Endothelial cell of hepatic sinusoid (primary cell): ENCODE measurements around the gene STAB2.
"Not testable (repeated sequence)": the region's sequence is repeated elsewhere in the genome, so short reads cannot be mapped to it uniquely, and the experiment has no call there.

ENCODE experiments used
- in situ Hi-C: cut with HindIII; loops from 2 replicates; pipeline ENCODE4 v1.10.0; 2017; ENCODE audit warnings: low sequenced_read_pairs

The STAB2 gene

DNA sequence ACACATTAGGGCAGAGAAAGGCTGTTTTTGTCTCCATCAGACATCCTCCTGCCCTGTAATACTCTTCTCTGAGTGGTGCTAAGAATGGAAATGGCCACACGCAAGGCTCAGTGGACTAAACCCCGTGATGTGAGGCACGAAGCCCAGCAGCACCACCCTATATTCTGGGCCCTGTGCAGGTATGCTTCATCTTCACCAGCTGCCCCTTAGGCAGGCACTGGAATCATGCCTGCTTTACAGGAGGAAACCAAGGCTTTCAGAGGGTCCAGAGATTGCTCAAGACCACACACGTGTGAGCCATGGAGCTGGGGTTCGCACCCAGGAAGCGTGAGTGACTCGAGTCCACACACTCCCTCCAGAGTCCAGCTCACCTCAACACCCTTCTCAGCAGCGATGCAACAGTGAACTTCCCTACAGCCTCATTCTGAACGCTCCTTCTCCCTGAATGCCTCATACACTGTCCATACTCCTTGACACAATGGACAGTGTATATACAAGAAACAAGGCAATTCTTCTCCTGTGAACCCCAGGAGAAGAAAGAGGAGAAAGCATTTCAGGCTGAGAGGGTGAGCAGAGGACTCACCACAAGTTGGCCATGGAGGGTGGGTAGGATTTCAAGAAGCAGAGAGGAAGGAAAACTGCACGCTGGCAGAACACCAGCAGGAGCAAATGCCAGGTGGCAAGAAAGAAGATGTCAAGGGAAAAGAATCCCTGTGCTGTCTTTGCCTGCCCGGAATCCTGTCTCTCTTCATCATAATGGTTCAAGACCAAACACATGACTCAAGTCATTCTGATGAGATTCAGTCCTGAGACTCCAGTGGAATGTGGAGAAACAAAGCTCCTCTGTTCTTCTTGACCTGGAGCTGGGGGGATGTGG lies 214.9 kb downstream of the STAB2 start:
- in situ Hi-C loops, result no loop called here

DNA sequence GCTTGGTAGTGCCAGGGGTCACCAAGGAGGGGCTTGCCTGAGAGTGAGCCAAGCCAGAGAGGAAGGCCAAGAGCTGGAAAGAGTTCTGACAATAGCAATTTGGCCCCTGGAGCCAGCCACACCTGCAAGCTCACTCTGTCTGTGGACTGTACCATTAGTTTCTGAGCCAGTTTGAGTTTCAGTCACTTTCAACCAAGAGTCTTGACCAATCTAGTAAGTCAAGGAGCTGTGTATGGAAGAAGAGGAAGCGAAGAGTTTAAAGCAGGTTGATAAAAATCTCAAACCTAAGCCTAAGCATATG lies 215.5 kb downstream of the STAB2 start:
- in situ Hi-C loops, result no loop called here

DNA sequence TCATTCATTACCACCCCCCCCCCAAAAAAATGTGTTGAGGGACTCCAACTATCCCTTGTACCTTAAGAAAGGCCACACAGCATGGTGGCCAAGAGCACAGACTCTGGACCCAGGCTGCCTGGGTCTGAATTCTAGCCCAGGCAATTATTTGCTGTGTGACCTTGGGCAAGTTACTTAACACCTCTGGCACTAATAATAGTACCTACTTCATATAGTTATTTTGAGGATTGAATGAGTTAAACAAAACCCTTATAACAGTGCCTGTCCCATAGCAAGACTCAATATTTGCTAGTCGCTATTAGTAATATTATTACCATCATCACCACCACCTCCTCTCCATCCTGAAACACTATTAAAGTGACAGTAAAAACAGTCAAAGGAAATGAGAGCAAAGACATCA lies 216.8 kb downstream of the STAB2 start:
- in situ Hi-C loops, result no loop called here

DNA sequence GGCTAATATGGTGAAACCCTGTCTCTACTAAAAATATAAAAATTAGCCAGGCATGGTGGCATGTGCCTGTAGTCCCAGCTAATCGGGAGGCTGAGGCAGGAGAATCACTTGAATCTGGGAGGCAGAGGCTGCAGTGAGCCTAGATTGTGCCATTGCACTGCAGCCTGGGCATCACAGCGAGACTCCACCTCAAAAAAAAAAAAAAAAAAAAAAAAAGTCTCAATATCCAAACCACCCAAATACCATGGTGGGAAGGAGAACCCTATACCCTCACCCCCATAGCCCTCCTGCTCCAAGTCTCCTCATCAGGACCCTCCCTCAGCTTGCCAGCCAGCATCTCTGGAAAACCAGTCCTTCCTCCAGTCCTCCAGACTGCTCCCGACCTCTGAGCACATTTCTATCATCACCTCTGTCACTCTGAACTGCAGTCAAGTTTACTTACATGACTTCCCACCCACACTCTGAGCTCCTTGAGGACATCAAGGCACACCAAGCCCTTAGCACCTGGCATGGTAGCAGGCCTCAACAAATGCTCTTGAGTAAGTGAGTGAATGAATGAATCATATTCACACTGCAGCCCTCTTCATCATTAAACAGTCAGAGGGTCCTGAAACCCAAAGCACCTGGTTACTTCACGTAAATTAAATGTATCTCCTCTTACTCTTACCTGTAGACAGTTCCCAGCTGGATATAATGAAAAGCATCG lies 218.7 kb downstream of the STAB2 start:
- in situ Hi-C loops, result no loop called here

DNA sequence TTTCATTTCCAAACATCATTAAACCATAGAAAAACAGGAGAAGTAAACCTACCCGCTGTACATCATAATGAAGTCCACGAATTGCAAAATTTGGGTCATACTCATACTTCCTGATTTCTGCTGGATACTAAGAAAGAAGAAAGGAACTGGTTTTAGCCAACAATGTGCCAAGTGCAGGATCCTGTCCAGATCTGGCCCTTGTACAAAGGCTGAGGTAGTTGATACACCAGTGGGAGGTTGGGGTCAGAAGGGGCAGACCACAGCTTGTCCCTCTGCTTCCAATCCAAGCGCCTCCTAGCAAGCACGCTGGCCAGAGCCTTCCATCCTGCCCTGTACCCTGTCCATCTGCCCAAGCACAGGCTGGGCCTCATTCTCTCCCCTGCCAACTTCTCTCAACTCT lies 219.7 kb downstream of the STAB2 start:
- in situ Hi-C loops, result no loop called here

DNA sequence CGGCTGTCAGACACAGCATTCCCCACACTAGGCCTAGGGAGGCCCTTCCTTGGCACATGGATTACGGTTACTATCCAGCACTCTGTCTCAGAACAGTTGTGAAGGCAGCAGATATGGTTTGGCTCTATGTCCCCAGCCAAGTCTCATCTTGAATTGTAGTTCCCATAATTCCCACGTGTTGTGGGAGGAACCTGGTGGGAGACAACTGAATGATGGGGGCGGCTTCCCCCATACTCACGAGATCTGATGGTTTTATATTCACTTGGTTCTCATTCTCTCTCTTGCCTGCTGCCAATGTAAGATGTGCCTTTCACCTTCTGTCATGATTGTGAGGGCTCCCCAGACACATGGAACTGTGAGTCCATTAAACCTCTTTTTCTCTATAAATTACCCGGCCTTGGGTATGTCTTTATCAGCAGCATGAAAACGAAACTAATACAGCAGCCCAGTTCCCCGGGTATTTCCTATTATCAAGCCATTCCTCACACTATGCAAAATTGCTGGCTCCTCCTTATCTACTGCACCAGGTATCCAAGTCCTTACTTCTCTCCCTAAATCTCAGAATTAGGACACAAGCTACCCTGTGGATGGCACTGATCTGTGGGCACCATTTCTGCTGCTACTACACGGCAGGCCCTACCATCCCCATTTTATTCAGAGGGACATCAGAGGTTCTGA lies 220.6 kb downstream of the STAB2 start:
- in situ Hi-C loops, result no loop called here

- in situ Hi-C loops, result no loop called here
Observed at GRCh38 chr12:103808239-103808880, 221.3 kb downstream of the STAB2 start.

GRCh38 chr12:103809154-103809553 lies 222.1 kb downstream of the STAB2 start:
- in situ Hi-C loops, result no loop called here

DNA sequence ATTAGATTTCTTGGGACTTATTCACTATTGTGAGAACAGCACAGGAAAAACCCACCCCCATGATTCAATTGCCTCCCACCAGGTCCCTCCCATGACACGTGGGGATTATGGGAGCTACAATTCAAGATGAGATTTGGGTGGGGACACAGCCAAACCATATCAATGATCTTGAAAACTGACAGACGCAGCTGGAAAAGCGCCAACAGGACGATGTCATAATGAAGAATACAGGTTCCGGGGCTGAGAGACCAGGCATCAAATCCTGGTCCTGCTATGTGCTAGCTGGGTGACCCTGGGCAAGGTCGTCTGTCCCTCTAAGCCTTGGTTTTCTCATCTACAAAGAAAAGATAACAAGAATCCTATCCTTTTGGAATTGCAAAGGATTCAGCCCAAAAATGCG lies 222.6 kb downstream of the STAB2 start:
- in situ Hi-C loops, result not testable (repeated sequence)

DNA sequence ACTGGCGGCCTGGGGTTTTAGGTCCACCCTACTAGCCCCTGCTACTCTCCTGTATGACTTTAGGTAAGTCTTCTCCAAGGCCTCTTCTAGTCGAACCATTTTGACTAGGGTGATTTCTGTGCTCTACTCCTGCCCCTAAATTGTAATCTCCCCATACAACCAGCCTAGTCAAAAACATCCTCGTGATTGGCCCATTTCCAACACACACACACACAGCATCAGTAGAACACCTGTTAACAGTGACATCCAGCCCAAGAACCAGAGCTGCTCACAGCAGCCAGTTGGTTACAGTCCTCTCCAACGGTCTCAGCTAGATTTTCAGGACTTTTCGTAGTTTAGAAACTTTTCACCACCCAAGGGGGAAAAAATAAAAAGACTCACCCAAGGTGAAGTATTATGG lies 223.0 kb downstream of the STAB2 start:
- in situ Hi-C loops, result no loop called here

- in situ Hi-C loops, result no loop called here
Observed at GRCh38 chr12:103811791-103812190, 224.7 kb downstream of the STAB2 start.

DNA sequence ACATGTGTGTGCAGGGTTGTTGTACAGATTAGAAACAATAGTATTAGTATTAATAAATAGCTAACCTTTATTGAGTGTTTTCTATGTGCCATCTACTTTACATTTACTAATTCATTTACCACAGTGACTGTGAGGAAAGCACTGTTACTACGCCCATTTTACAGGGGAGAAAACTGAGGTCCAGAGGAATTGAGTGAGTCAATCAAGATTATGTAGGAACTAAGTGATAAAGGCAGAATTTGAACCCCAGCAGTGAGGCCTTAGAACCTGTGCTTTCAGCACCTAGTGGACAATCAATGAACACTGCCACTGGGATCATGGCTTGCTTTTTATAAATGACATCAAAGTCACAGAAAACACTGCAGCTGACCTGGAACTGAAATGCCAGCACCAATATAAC lies 225.7 kb downstream of the STAB2 start:
- in situ Hi-C loops, result no loop called here

DNA sequence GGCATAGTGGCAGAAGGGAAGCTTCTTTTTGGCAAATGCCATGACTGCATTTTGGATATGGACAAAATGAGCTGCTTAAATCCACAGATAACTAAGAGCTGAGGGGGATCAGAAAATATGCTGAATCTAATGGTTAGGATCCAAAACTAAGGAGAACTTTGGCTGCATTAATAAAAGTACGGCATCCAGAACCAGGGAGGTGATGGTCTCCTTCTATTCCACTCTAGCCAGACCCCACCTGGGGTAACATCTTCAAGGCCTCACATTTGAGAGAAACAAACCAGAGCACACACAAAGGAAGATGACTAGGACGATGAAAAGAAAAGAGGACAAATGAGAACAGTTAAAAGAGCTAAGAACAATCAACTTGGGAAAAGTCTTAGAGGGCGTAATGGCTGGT lies 226.4 kb downstream of the STAB2 start:
- in situ Hi-C loops, result no loop called here

DNA sequence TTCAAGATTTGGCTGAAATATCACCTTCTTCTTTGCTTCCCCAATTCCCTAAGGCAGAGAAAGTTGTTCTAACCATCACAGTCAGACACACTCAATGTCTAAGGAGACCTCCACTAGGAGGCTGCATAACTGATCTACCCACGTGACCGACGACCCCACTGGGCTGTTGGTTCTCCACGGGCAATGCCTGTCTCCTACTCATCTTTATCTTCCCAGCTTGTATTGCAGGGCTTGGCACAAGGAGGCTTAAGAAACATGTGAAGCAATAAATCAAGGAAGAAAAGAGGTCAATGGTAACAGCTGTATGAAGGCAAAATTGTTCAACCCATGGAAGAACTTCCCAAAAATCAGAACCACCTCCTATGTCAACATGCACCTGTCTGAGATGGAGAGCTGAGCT lies 226.9 kb downstream of the STAB2 start:
- in situ Hi-C loops, result no loop called here

DNA sequence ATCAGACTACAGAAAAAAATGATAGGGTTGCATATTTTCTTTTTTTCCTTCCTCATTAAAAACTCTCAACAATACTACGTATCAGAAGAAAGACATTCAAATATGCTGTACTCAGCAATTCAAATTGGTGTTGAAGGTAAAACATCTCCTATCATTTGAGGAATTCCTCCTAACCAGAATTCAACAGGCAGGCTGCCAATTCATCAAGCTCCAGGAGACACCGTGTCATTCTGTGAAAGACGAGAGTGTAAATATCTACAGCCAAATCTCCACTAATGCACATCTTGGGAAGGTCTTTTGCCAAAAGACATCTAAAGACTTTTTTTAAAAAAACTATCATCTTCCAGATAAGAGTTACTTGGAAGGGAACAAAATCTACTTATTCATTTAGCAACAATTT lies 227.4 kb downstream of the STAB2 start:
- in situ Hi-C loops, result no loop called here
